Measurements from ENCODE around the gene C14orf93. TPM values are rescaled to one million over a fixed set of nuclear protein-coding genes. Genes with fewer than 3 reads are reported as not detected.

C14orf93 gene
- total RNA-seq = 9.9 TPM

GRCh38 chr14:23009939-23010726 lies at the start of gene C14orf93:
Gene C14orf93 (minus strand): TSS chr14:23010143. CDS start chr14:22999023, 11,120 bp downstream.
- Histone ChIP-seq H3K9me3 (ENCODE audit: control insufficient read depth in 3 of 3, low read length in 3 of 3) (no peaks in the 10 kb centered on the region), H3K4me1 (ENCODE audit: control insufficient read depth in 3 of 3, insufficient read depth in 3 of 3, low read length in 3 of 3) (peaks cover 10 to 20% (median 12%) of the 10 kb centered on the region in 3 donors), H3K4me3 (ENCODE audit: low read length in 3 of 3) (peak within 1 kb of the TSS; percentile 74 to 85 (median 84)), H3K9ac (ENCODE audit: low read depth in 1 of 3, low read length in 3 of 3) (peak within 1 kb of the TSS; percentile 65 to 79 (median 75)), H3K36me3 (ENCODE audit: control insufficient read depth in 3 of 3, insufficient read depth in 3 of 3, low read length in 3 of 3) (no peaks in the 10 kb centered on the region), H3K27me3 (ENCODE audit: control insufficient read depth in 3 of 3, insufficient read depth in 3 of 3, low read length in 3 of 3) (no peaks in the 10 kb centered on the region), H3K27ac (ENCODE audit: low read depth, low read length) (peak within 1 kb of the TSS; percentile 71)

- Histone ChIP-seq H3K36me3 (ENCODE audit: control insufficient read depth in 3 of 3, insufficient read depth in 3 of 3, low read length in 3 of 3) (peaks cover 43 to 44% (median 44%) of the 10 kb centered on the region in 3 donors), H3K27me3 (ENCODE audit: control insufficient read depth in 3 of 3, insufficient read depth in 3 of 3, low read length in 3 of 3) (no peaks in the 10 kb centered on the region), H3K4me3 (ENCODE audit: low read length in 3 of 3) (no peak overlapping the region), H3K9me3 (ENCODE audit: control insufficient read depth in 3 of 3, low read length in 3 of 3) (no peaks in the 10 kb centered on the region), H3K27ac (ENCODE audit: low read depth, low read length) (no peak overlapping the region), H3K4me1 (ENCODE audit: control insufficient read depth in 3 of 3, insufficient read depth in 3 of 3, low read length in 3 of 3) (peaks cover 14 to 29% (median 18%) of the 10 kb centered on the region in 3 donors), H3K9ac (ENCODE audit: low read depth in 1 of 3, low read length in 3 of 3) (no peak overlapping the region)
Measured at GRCh38 chr14:23058654-23059504, 48.9 kb upstream of the C14orf93 start.

- Histone ChIP-seq H3K36me3 (ENCODE audit: control insufficient read depth in 3 of 3, insufficient read depth in 3 of 3, low read length in 3 of 3) (peaks cover 34 to 36% (median 35%) of the 10 kb centered on the region in 3 donors), H3K9ac (ENCODE audit: low read depth in 1 of 3, low read length in 3 of 3) (peak overlapping the region in 2 of 3 donors; percentile 56 to 71), H3K27ac (ENCODE audit: low read depth, low read length) (no peak overlapping the region), H3K4me3 (ENCODE audit: low read length in 3 of 3) (peak overlapping the region; percentile 64 to 70 (median 67)), H3K9me3 (ENCODE audit: control insufficient read depth in 3 of 3, low read length in 3 of 3) (no peaks in the 10 kb centered on the region), H3K27me3 (ENCODE audit: control insufficient read depth in 3 of 3, insufficient read depth in 3 of 3, low read length in 3 of 3) (no peaks in the 10 kb centered on the region), H3K4me1 (ENCODE audit: control insufficient read depth in 3 of 3, insufficient read depth in 3 of 3, low read length in 3 of 3) (peaks cover 14 to 29% (median 18%) of the 10 kb centered on the region in 3 donors)
Measured at GRCh38 chr14:23057757-23058653, 48.1 kb upstream of the C14orf93 start.

- peaks cover 12 to 23% (median 15%) of the 10 kb centered on the region in 3 donors for H3K4me1 ChIP-seq (ENCODE audit: control insufficient read depth in 3 of 3, insufficient read depth in 3 of 3, low read length in 3 of 3)
- peaks cover 26 to 27% (median 27%) of the 10 kb centered on the region in 3 donors for H3K36me3 ChIP-seq (ENCODE audit: control insufficient read depth in 3 of 3, insufficient read depth in 3 of 3, low read length in 3 of 3)
- peak within 1 kb of the TSS; percentile 66 to 70 (median 67) for H3K4me3 ChIP-seq (ENCODE audit: low read length in 3 of 3)
- peak within 1 kb of the TSS; percentile 33 to 71 (median 56) for H3K9ac ChIP-seq (ENCODE audit: low read depth in 1 of 3, low read length in 3 of 3)
- H3K9me3 ChIP-seq (ENCODE audit: control insufficient read depth in 3 of 3, low read length in 3 of 3) = no peaks in the 10 kb centered on the region
- no peaks in the 10 kb centered on the region for H3K27me3 ChIP-seq (ENCODE audit: control insufficient read depth in 3 of 3, insufficient read depth in 3 of 3, low read length in 3 of 3)
- H3K27ac ChIP-seq (ENCODE audit: low read depth, low read length) = no peak within 1 kb of the TSS
Measured at GRCh38 chr14:23056956-23057756, 47.2 kb upstream of the C14orf93 start, which contains the start of gene CDH24. Gene CDH24 (minus strand): TSS chr14:23057520. CDS start chr14:23055733, 1,787 bp downstream.

- H3K36me3 ChIP-seq (ENCODE audit: control insufficient read depth in 3 of 3, insufficient read depth in 3 of 3, low read length in 3 of 3) = peaks cover 23 to 24% (median 23%) of the 10 kb centered on the region in 3 donors
- H3K4me1 ChIP-seq (ENCODE audit: control insufficient read depth in 3 of 3, insufficient read depth in 3 of 3, low read length in 3 of 3) = peaks cover 10 to 20% (median 13%) of the 10 kb centered on the region in 3 donors
- no peak overlapping the region for H3K27ac ChIP-seq (ENCODE audit: low read depth, low read length)
- no peaks in the 10 kb centered on the region for H3K9me3 ChIP-seq (ENCODE audit: control insufficient read depth in 3 of 3, low read length in 3 of 3)
- no peaks in the 10 kb centered on the region for H3K27me3 ChIP-seq (ENCODE audit: control insufficient read depth in 3 of 3, insufficient read depth in 3 of 3, low read length in 3 of 3)
- H3K9ac ChIP-seq (ENCODE audit: low read depth in 1 of 3, low read length in 3 of 3) = peak overlapping the region in 1 of 3 donors; percentile 71
- peak overlapping the region; percentile 22 to 67 (median 66) for H3K4me3 ChIP-seq (ENCODE audit: low read length in 3 of 3)
Measured at GRCh38 chr14:23056145-23056955, 46.4 kb upstream of the C14orf93 start.

GRCh38 chr14:23055621-23056144 lies 45.7 kb upstream of the C14orf93 start:
- H3K9ac ChIP-seq (ENCODE audit: low read depth in 1 of 3, low read length in 3 of 3) = no peak overlapping the region
- peaks cover 17 to 18% (median 17%) of the 10 kb centered on the region in 3 donors for H3K36me3 ChIP-seq (ENCODE audit: control insufficient read depth in 3 of 3, insufficient read depth in 3 of 3, low read length in 3 of 3)
- no peaks in the 10 kb centered on the region for H3K27me3 ChIP-seq (ENCODE audit: control insufficient read depth in 3 of 3, insufficient read depth in 3 of 3, low read length in 3 of 3)
- no peak overlapping the region for H3K27ac ChIP-seq (ENCODE audit: low read depth, low read length)
- no peaks in the 10 kb centered on the region for H3K9me3 ChIP-seq (ENCODE audit: control insufficient read depth in 3 of 3, low read length in 3 of 3)
- H3K4me3 ChIP-seq (ENCODE audit: low read length in 3 of 3) = no peak overlapping the region
- H3K4me1 ChIP-seq (ENCODE audit: control insufficient read depth in 3 of 3, insufficient read depth in 3 of 3, low read length in 3 of 3) = peaks cover 10 to 20% (median 13%) of the 10 kb centered on the region in 3 donors

- H3K27ac ChIP-seq (ENCODE audit: low read depth, low read length) = no peak overlapping the region
- no peaks in the 10 kb centered on the region for H3K27me3 ChIP-seq (ENCODE audit: control insufficient read depth in 3 of 3, insufficient read depth in 3 of 3, low read length in 3 of 3)
- H3K4me3 ChIP-seq (ENCODE audit: low read length in 3 of 3) = no peak overlapping the region
- no peak overlapping the region for H3K9ac ChIP-seq (ENCODE audit: low read depth in 1 of 3, low read length in 3 of 3)
- no peaks in the 10 kb centered on the region for H3K9me3 ChIP-seq (ENCODE audit: control insufficient read depth in 3 of 3, low read length in 3 of 3)
- peaks cover 10 to 20% (median 13%) of the 10 kb centered on the region in 3 donors for H3K4me1 ChIP-seq (ENCODE audit: control insufficient read depth in 3 of 3, insufficient read depth in 3 of 3, low read length in 3 of 3)
- H3K36me3 ChIP-seq (ENCODE audit: control insufficient read depth in 3 of 3, insufficient read depth in 3 of 3, low read length in 3 of 3) = peaks cover 12 to 14% (median 12%) of the 10 kb centered on the region in 3 donors
Measured at GRCh38 chr14:23055147-23055550, 45.2 kb upstream of the C14orf93 start.
